Activated B cell treated with CpG ODN at 0.5 μM for 24 hours (primary cell): Measurements from ENCODE around the gene RPAP3. TPM values are rescaled to one million over a fixed set of nuclear protein-coding genes. Genes with fewer than 3 reads are reported as not detected.
"Not testable (repeated sequence)": the region's sequence is repeated elsewhere in the genome, so short reads cannot be mapped to it uniquely, and the experiment has no call there.

ENCODE experiments used
- ATAC-seq: fragments of 200-7000 bp; cut with Tn5 transposase; one replicate; pipeline ENCODE4 v1.10.0; 2021; ENCODE audit warnings: low read depth, mild to moderate bottlenecking, moderate library complexity
- CTCF ChIA-PET: fragments of 350-600 bp; sonication (Branson Sonifier 250); formaldehyde crosslinking; loops from one replicate; lab custom pipeline; 2021; ENCODE audit warnings: antibody characterized with exemption; lab: Charles Lee
- POLR2A ChIA-PET: fragments of 350-600 bp; sonication (Branson Sonifier 250); formaldehyde crosslinking; loops from one replicate; lab custom pipeline; 2021; ENCODE audit warnings: antibody characterized with exemption; lab: Charles Lee
- DNase-seq: peaks from one replicate; pipeline ENCODE4 v3.0.0; 2022
- H3K27ac Mint-ChIP-seq: one replicate; pipeline ENCODE4 v1.8.0; 2020; ENCODE audit warnings: mixed read lengths
- H3K27me3 Mint-ChIP-seq: one replicate; pipeline ENCODE4 v1.8.0; 2021; ENCODE audit warnings: mixed read lengths
- H3K36me3 Mint-ChIP-seq: one replicate; pipeline ENCODE4 v1.8.0; 2021; ENCODE audit warnings: low read depth, mixed read lengths
- H3K4me1 Mint-ChIP-seq: one replicate; pipeline ENCODE4 v1.8.0; 2021; ENCODE audit warnings: mixed read lengths
- H3K4me3 Mint-ChIP-seq: one replicate; pipeline ENCODE4 v1.8.0; 2020; ENCODE audit warnings: mild to moderate bottlenecking, mixed read lengths
- H3K9me3 Mint-ChIP-seq: one replicate; pipeline ENCODE4 v1.8.0; 2020; ENCODE audit warnings: mixed read lengths
- CTCF ChIP-seq: fragments of 200-600 bp; IDR thresholded peaks from one replicate; pipeline ENCODE4 v1.8.0; 2022; ENCODE audit warnings: antibody characterized with exemption, mild to moderate bottlenecking
- intact Hi-C: fragments of 100-400 bp; cut with micrococcal nuclease; formaldehyde crosslinking; loops from one replicate; pipeline ENCODE4 v1.15.1; 2024
- total RNA-seq: library from RNA; stranded (reverse); gene quantifications from 2 replicates; pipeline ENCODE4 v1.2.3, GENCODE V29; 2022

RPAP3 gene
- total RNA-seq, 1 donor from 2014 or later: 60.5 TPM

GRCh38 chr12:47651368-47652254, 54.2 kb downstream of the RPAP3 start:
- intact Hi-C loops: loop anchor here (1.0 to 2.0 kb wide), 5 partner anchors 35 to 619 kb away; no protein-coding TSS in a partner anchor
- Mint-ChIP-seq H3K27me3 (no peaks in the 10 kb centered on the region), H3K4me3 (no peak overlapping the region), H3K4me1 (peaks cover 15% of the 10 kb centered on the region), H3K36me3 (peaks cover 10% of the 10 kb centered on the region), H3K9me3 (no peaks in the 10 kb centered on the region), H3K27ac (peak overlapping the region; percentile 35)
- DNase-seq (no peak), ATAC-seq (peak; percentile 90)
- no peak for TF ChIP-seq CTCF
- ChIA-PET CTCF (interaction anchor here (0.8 to 3.6 kb wide), 12 partner anchors 15 to 619 kb away, joined by 3 to 21 read pairs (median 4); partner anchors contain the start of gene SLC48A1), POLR2A (no interaction called here)

GRCh38 chr12:47650469-47650868, 55.4 kb downstream of the RPAP3 start:
- no peak for TF ChIP-seq CTCF
- POLR2A ChIA-PET: no interaction called here
- DNase-seq (no peak), ATAC-seq (peak; percentile 48)
- Mint-ChIP-seq H3K9me3 (no peaks in the 10 kb centered on the region), H3K4me1 (peaks cover 15% of the 10 kb centered on the region), H3K4me3 (no peak overlapping the region), H3K36me3 (peaks cover 16% of the 10 kb centered on the region), H3K27ac (peak overlapping the region; percentile 35), H3K27me3 (no peaks in the 10 kb centered on the region)
- intact Hi-C loops: no loop called here
- CTCF ChIA-PET: interaction anchor here (2.1 to 3.6 kb wide), 2 partner anchors 93 to 117 kb away, joined by 12 to 19 read pairs; no protein-coding TSS in a partner anchor

GRCh38 chr12:47649381-47649780, 56.4 kb downstream of the RPAP3 start:
- peaks cover 15% of the 10 kb centered on the region for H3K4me1 Mint-ChIP-seq
- intact Hi-C loops: no loop called here
- POLR2A ChIA-PET: no interaction called here
- DNase-seq: no peak
- peaks cover 20% of the 10 kb centered on the region for H3K36me3 Mint-ChIP-seq
- no peak for TF ChIP-seq CTCF
- CTCF ChIA-PET: interaction anchor here (0.7 to 1.7 kb wide), 3 partner anchors 8 to 616 kb away, joined by 3 to 4 read pairs (median 4); no protein-coding TSS in a partner anchor
- no peak overlapping the region for H3K4me3 Mint-ChIP-seq
- no peak for ATAC-seq
- no peak overlapping the region for H3K27ac Mint-ChIP-seq
- peaks cover 7% of the 10 kb centered on the region for H3K9me3 Mint-ChIP-seq
- H3K27me3 Mint-ChIP-seq: no peaks in the 10 kb centered on the region

- DNase-seq (no peak), ATAC-seq (no peak)
- Mint-ChIP-seq H3K4me3 (no peak overlapping the region), H3K27ac (no peak overlapping the region), H3K27me3 (no peaks in the 10 kb centered on the region), H3K9me3 (peaks cover 12% of the 10 kb centered on the region), H3K4me1 (peaks cover 15% of the 10 kb centered on the region), H3K36me3 (peaks cover 25% of the 10 kb centered on the region)
- ChIA-PET POLR2A (no interaction called here), CTCF (interaction anchor here (1.3 to 1.7 kb wide), 2 partner anchors 190 to 615 kb away, joined by 4 read pairs; no protein-coding TSS in a partner anchor)
- intact Hi-C loops: no loop called here
- TF ChIP-seq CTCF: no peak
Measured at GRCh38 chr12:47648056-47648579, 57.7 kb downstream of the RPAP3 start.

GRCh38 chr12:47642310-47642709, 63.5 kb downstream of the RPAP3 start:
- H3K4me1 Mint-ChIP-seq, CTCF ChIA-PET, DNase-seq, POLR2A ChIA-PET, ATAC-seq, H3K27ac Mint-ChIP-seq, H3K4me3 Mint-ChIP-seq, intact Hi-C loops, H3K27me3 Mint-ChIP-seq: not testable (repeated sequence)
- peaks cover 45% of the 10 kb centered on the region for H3K9me3 Mint-ChIP-seq
- peaks cover 76% of the 10 kb centered on the region for H3K36me3 Mint-ChIP-seq
